Chondrocyte (in vitro differentiated cells): ENCODE data around the gene CASP2. TPM values are rescaled to one million over a fixed set of nuclear protein-coding genes. Genes with fewer than 3 reads are reported as not detected.
A peak's percentile ranks its signal among the peaks of the same experiment; 100 is the strongest.

Source experiments
- DNase-seq: peaks from one replicate; pipeline ENCODE4 v3.0.0; 2021; ENCODE audit warnings: mixed read lengths, low spot score
- H3K27ac Mint-ChIP-seq: one replicate; pipeline ENCODE4 v1.8.0; 2021; ENCODE audit warnings: mild to moderate bottlenecking, moderate library complexity, mixed read lengths; ENCODE audit not compliant: unreplicated experiment
- H3K27me3 Mint-ChIP-seq: 2 replicates; pipeline ENCODE4 v1.8.0; 2021; ENCODE audit warnings: low read depth, mixed read lengths
- H3K36me3 Mint-ChIP-seq: 2 replicates; pipeline ENCODE4 v1.8.0; 2021; ENCODE audit warnings: low read depth, mixed read lengths
- H3K4me1 Mint-ChIP-seq: 2 replicates; pipeline ENCODE4 v1.8.0; 2021; ENCODE audit warnings: low read depth, mild to moderate bottlenecking, mixed read lengths
- H3K4me3 Mint-ChIP-seq: one replicate; pipeline ENCODE4 v1.8.0; 2021; ENCODE audit warnings: mild to moderate bottlenecking, moderate library complexity, mixed read lengths; ENCODE audit not compliant: unreplicated experiment
- H3K9me3 Mint-ChIP-seq: 2 replicates; pipeline ENCODE4 v1.8.0; 2021; ENCODE audit warnings: low read depth, mixed read lengths
- CTCF ChIP-seq: fragments of 200-600 bp; sonication (generic); IDR thresholded peaks from 2 replicates; pipeline ENCODE4 v1.5.0; 2021; ENCODE audit warnings: antibody characterized with exemption, mild to moderate bottlenecking, moderate library complexity
- total RNA-seq: library from RNA; stranded (reverse); gene quantifications from 3 replicates; pipeline ENCODE4 v1.2.1, GENCODE V29; 2021

Gene CASP2
- total RNA-seq, 1 donor from 2014 or later, result 30.3 TPM

- TF ChIP-seq CTCF, result peak; percentile 9
- no peaks in the 10 kb centered on the region for H3K36me3 Mint-ChIP-seq
- no peak overlapping the region for H3K4me3 Mint-ChIP-seq
- H3K27ac Mint-ChIP-seq, result no peak overlapping the region
- no peaks in the 10 kb centered on the region for H3K4me1 Mint-ChIP-seq
- H3K9me3 Mint-ChIP-seq, result no peaks in the 10 kb centered on the region
- peaks cover 17% of the 10 kb centered on the region for H3K27me3 Mint-ChIP-seq
- no peak for DNase-seq
Measured at GRCh38 chr7:143355450-143356385, 67.6 kb downstream of the CASP2 start.

GRCh38 chr7:143356414-143357050 lies 68.4 kb downstream of the CASP2 start:
- no peaks in the 10 kb centered on the region for H3K9me3 Mint-ChIP-seq
- peaks cover 3% of the 10 kb centered on the region for H3K4me1 Mint-ChIP-seq
- H3K4me3 Mint-ChIP-seq, result no peak overlapping the region
- TF ChIP-seq CTCF, result no peak
- H3K36me3 Mint-ChIP-seq, result no peaks in the 10 kb centered on the region
- no peak for DNase-seq
- H3K27me3 Mint-ChIP-seq, result peaks cover 15% of the 10 kb centered on the region
- H3K27ac Mint-ChIP-seq, result no peak overlapping the region

Other genes with a start within 250 kb of the CASP2 start
- not detected in 3 replicates for gene OR6V1, start 236.0 kb upstream of the CASP2 start, total RNA-seq
- not detected in 3 replicates for gene PIP, start 156.3 kb upstream of the CASP2 start, total RNA-seq
- not detected in 3 replicates for gene TAS2R39, start 104.9 kb upstream of the CASP2 start, total RNA-seq
- not detected in 3 replicates for gene TAS2R40, start 66.3 kb upstream of the CASP2 start, total RNA-seq
- 70.1 to 79.6 TPM (median 79.4 TPM) in 3 replicates for gene GSTK1, start 24.9 kb upstream of the CASP2 start, total RNA-seq
- not detected in 3 replicates for gene TMEM139, start 3.4 kb upstream of the CASP2 start, total RNA-seq
- not detected in 3 replicates for gene CLCN1, start 27.8 kb downstream of the CASP2 start, total RNA-seq
- gene FAM131B, start 74.4 kb downstream of the CASP2 start, total RNA-seq, result 3.0 to 4.0 TPM (median 3.1 TPM) in 3 replicates
- 241 to 386 TPM (median 384 TPM) in 3 replicates for gene ZYX, start 93.0 kb downstream of the CASP2 start, total RNA-seq
- not detected in 3 replicates for gene EPHA1, start 120.5 kb downstream of the CASP2 start, total RNA-seq
- gene TAS2R60, start 155.1 kb downstream of the CASP2 start, total RNA-seq, result not detected in 3 replicates
- not detected in 3 replicates for gene TAS2R41, start 189.5 kb downstream of the CASP2 start, total RNA-seq